HEK293 (cell line): Measurements from ENCODE around the gene SCAF1.
A peak's percentile ranks its signal among the peaks of the same experiment; 100 is the strongest.

Experiments
- OSR2 ChIP-seq: fragments of 450-650 bp; formaldehyde crosslinking; IDR thresholded peaks from 2 replicates; pipeline ENCODE4 v1.5.1; 2016; ENCODE audit warnings: missing biosample characterization, missing genetic modification characterization
- TRIM28 ChIP-seq: IDR thresholded peaks from 2 replicates; pipeline ENCODE4 v1.6.1; 2011; ENCODE audit warnings: low read length, control low read depth, borderline replicate concordance
- ZBTB17 ChIP-seq: fragments of 450-650 bp; formaldehyde crosslinking; IDR thresholded peaks from 2 replicates; pipeline ENCODE4 v1.5.1; 2016; ENCODE audit warnings: missing biosample characterization, missing genetic modification characterization
- ZBTB8A ChIP-seq: fragments of 450-650 bp; formaldehyde crosslinking; IDR thresholded peaks from 2 replicates; pipeline ENCODE4 v1.5.1; 2016; ENCODE audit warnings: missing biosample characterization, missing genetic modification characterization
- ZNF211 ChIP-seq: fragments of 450-650 bp; formaldehyde crosslinking; IDR thresholded peaks from 2 replicates; pipeline ENCODE4 v1.5.1; 2016; ENCODE audit warnings: low read depth, missing biosample characterization, missing genetic modification characterization
- ZNF266 ChIP-seq: fragments of 450-650 bp; formaldehyde crosslinking; IDR thresholded peaks from 2 replicates; pipeline ENCODE4 v1.5.1; 2016; ENCODE audit warnings: missing biosample characterization, missing genetic modification characterization, low read depth
- ZNF311 ChIP-seq: fragments of 450-650 bp; formaldehyde crosslinking; IDR thresholded peaks from 2 replicates; pipeline ENCODE4 v1.5.1; 2017; ENCODE audit warnings: missing biosample characterization, missing genetic modification characterization, borderline replicate concordance
- ZNF335 ChIP-seq: fragments of 450-650 bp; formaldehyde crosslinking; conservative IDR thresholded peaks from 2 replicates; pipeline ENCODE4 v1.5.1; 2016; ENCODE audit warnings: missing biosample characterization, missing genetic modification characterization
- ZNF394 ChIP-seq: fragments of 450-650 bp; formaldehyde crosslinking; IDR thresholded peaks from 2 replicates; pipeline ENCODE4 v1.5.1; 2016; ENCODE audit warnings: missing biosample characterization, missing genetic modification characterization, mild to moderate bottlenecking, moderate library complexity, borderline replicate concordance
- ZNF416 ChIP-seq: fragments of 450-650 bp; formaldehyde crosslinking; IDR thresholded peaks from 2 replicates; pipeline ENCODE4 v1.5.1; 2016; ENCODE audit warnings: missing biosample characterization, missing genetic modification characterization
- ZNF426 ChIP-seq: fragments of 450-650 bp; formaldehyde crosslinking; IDR thresholded peaks from 2 replicates; pipeline ENCODE4 v1.5.1; 2017; ENCODE audit warnings: missing biosample characterization, missing genetic modification characterization, mild to moderate bottlenecking, inconsistent platforms, moderate library complexity
- ZNF514 ChIP-seq: fragments of 450-650 bp; formaldehyde crosslinking; IDR thresholded peaks from 2 replicates; pipeline ENCODE4 v1.5.1; 2016; ENCODE audit warnings: missing biosample characterization, missing genetic modification characterization
- ZNF560 ChIP-seq: fragments of 450-650 bp; formaldehyde crosslinking; IDR thresholded peaks from 2 replicates; pipeline ENCODE4 v1.5.1; 2017; ENCODE audit warnings: missing biosample characterization, missing genetic modification characterization, borderline replicate concordance
- ZNF610 ChIP-seq: fragments of 450-650 bp; formaldehyde crosslinking; IDR thresholded peaks from 2 replicates; pipeline ENCODE4 v1.5.1; 2016; ENCODE audit warnings: missing biosample characterization, missing genetic modification characterization, borderline replicate concordance
- ZNF623 ChIP-seq: fragments of 450-650 bp; formaldehyde crosslinking; IDR thresholded peaks from 2 replicates; pipeline ENCODE4 v1.5.1; 2016; ENCODE audit warnings: missing biosample characterization, missing genetic modification characterization
- ZNF624 ChIP-seq: fragments of 450-650 bp; formaldehyde crosslinking; IDR thresholded peaks from 2 replicates; pipeline ENCODE4 v1.5.1; 2017; ENCODE audit warnings: missing biosample characterization, missing genetic modification characterization
- ZNF654 ChIP-seq: fragments of 450-650 bp; formaldehyde crosslinking; IDR thresholded peaks from 2 replicates; pipeline ENCODE4 v1.5.1; 2016; ENCODE audit warnings: low read depth, missing biosample characterization, missing genetic modification characterization
- ZNF664 ChIP-seq: fragments of 450-650 bp; formaldehyde crosslinking; IDR thresholded peaks from 2 replicates; pipeline ENCODE4 v1.5.1; 2016; ENCODE audit warnings: missing biosample characterization, missing genetic modification characterization
- ZNF701 ChIP-seq: fragments of 450-650 bp; formaldehyde crosslinking; IDR thresholded peaks from 2 replicates; pipeline ENCODE4 v1.5.1; 2016; ENCODE audit warnings: missing biosample characterization, missing genetic modification characterization
- ZNF785 ChIP-seq: fragments of 450-650 bp; formaldehyde crosslinking; IDR thresholded peaks from 2 replicates; pipeline ENCODE4 v1.5.1; 2016; ENCODE audit warnings: missing biosample characterization, missing genetic modification characterization
- TF ChIP-seq, protein P1 (sequence below): fragments of 450-650 bp; formaldehyde crosslinking; IDR thresholded peaks from 2 replicates; pipeline ENCODE4 v1.5.1; 2017; ENCODE audit warnings: missing biosample characterization, missing genetic modification characterization
- TF ChIP-seq, protein P2 (sequence below): fragments of 450-650 bp; formaldehyde crosslinking; IDR thresholded peaks from 2 replicates; pipeline ENCODE4 v1.5.1; 2016; ENCODE audit warnings: missing biosample characterization, missing genetic modification characterization
- TF ChIP-seq, protein P3 (sequence below): fragments of 450-650 bp; formaldehyde crosslinking; IDR thresholded peaks from 2 replicates; pipeline ENCODE4 v1.5.1; 2016; ENCODE audit warnings: missing biosample characterization, missing genetic modification characterization
- TF ChIP-seq, protein P4 (sequence below): fragments of 450-650 bp; formaldehyde crosslinking; IDR thresholded peaks from 2 replicates; pipeline ENCODE4 v1.5.1; 2016; ENCODE audit warnings: missing biosample characterization, missing genetic modification characterization
- TF ChIP-seq, protein P5 (sequence below): fragments of 450-650 bp; IDR thresholded peaks from 2 replicates; pipeline ENCODE4 v1.5.1; 2018; ENCODE audit warnings: missing biosample characterization, mild to moderate bottlenecking, missing genetic modification characterization
- TF ChIP-seq, protein P6 (sequence below): fragments of 450-650 bp; formaldehyde crosslinking; conservative IDR thresholded peaks from 2 replicates; pipeline ENCODE4 v1.5.1; 2016; ENCODE audit warnings: low read depth, missing biosample characterization, missing genetic modification characterization
- TF ChIP-seq, protein P7 (sequence below): fragments of 450-650 bp; formaldehyde crosslinking; optimal IDR thresholded peaks from 2 replicates; pipeline ENCODE3; 2016; ENCODE audit warnings: missing biosample characterization, mild to moderate bottlenecking, missing genetic modification characterization

The SCAF1 gene

DNA sequence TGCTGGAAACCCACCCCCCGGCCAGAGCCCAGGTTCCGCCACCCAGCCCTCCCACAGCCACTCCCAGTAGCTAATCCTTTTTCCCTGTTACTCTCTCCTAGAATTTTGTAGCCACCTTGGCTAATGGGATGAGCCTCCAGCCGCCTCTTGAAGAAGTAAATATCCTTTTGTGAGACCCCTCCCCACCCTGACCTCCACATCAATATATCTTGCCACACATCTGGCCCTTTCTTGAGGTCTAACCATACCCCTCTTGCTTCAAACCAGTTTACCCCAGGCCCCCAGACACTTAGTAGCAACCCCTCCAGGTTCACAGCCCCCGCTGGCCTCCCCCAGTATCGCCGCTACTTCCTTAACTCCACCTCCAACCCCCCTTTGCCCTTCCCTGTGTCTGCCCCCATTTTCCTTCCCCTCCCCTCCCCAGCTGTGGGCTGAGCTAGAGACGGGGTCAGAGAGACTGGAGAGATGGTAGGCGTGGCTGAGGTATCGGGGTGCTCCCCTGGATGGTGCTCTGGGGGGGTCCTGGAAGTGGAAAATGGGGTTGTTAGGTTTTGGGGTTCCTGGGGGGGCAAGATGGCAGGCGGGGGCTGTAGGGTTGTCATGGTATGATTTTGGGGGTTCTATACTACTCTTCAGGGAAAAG lies 37.9 kb downstream of the SCAF1 start (continued):
- TF ChIP-seq, protein P1, sequence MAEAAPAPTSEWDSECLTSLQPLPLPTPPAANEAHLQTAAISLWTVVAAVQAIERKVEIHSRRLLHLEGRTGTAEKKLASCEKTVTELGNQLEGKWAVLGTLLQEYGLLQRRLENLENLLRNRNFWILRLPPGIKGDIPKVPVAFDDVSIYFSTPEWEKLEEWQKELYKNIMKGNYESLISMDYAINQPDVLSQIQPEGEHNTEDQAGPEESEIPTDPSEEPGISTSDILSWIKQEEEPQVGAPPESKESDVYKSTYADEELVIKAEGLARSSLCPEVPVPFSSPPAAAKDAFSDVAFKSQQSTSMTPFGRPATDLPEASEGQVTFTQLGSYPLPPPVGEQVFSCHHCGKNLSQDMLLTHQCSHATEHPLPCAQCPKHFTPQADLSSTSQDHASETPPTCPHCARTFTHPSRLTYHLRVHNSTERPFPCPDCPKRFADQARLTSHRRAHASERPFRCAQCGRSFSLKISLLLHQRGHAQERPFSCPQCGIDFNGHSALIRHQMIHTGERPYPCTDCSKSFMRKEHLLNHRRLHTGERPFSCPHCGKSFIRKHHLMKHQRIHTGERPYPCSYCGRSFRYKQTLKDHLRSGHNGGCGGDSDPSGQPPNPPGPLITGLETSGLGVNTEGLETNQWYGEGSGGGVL (tag by site-specific recombination) = peak; percentile 34; the same call in 1 of the 2 replicates
- TF ChIP-seq ZNF560 (tag by site-specific recombination) (no peak), ZBTB17 (tag by site-specific recombination) (no peak), TRIM28 (no peak), ZNF426 (no peak), ZBTB8A (tag by site-specific recombination) (no peak), ZNF624 (tag by site-specific recombination) (no peak), ZNF335 (tag by site-specific recombination) (no peak), ZNF610 (tag by site-specific recombination) (no peak), ZNF664 (tag by site-specific recombination) (no peak), ZNF514 (tag by site-specific recombination) (no peak), ZNF623 (tag by site-specific recombination) (no peak), ZNF394 (tag by site-specific recombination) (peak; percentile 30; the same call in 1 of the 2 replicates), ZNF311 (tag by site-specific recombination) (no peak), ZNF785 (tag by site-specific recombination) (no peak), ZNF266 (tag by site-specific recombination) (no peak), ZNF654 (tag by site-specific recombination) (no peak), ZNF211 (no peak), OSR2 (tag by site-specific recombination) (0 out of 2 replicates have a peak, but pooled peaks have one; percentile 13), ZNF416 (tag by site-specific recombination) (no peak), ZNF701 (no peak)
- TF ChIP-seq, protein P2, sequence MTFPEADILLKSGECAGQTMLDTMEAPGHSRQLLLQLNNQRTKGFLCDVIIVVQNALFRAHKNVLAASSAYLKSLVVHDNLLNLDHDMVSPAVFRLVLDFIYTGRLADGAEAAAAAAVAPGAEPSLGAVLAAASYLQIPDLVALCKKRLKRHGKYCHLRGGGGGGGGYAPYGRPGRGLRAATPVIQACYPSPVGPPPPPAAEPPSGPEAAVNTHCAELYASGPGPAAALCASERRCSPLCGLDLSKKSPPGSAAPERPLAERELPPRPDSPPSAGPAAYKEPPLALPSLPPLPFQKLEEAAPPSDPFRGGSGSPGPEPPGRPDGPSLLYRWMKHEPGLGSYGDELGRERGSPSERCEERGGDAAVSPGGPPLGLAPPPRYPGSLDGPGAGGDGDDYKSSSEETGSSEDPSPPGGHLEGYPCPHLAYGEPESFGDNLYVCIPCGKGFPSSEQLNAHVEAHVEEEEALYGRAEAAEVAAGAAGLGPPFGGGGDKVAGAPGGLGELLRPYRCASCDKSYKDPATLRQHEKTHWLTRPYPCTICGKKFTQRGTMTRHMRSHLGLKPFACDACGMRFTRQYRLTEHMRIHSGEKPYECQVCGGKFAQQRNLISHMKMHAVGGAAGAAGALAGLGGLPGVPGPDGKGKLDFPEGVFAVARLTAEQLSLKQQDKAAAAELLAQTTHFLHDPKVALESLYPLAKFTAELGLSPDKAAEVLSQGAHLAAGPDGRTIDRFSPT (tag by site-specific recombination) = no peak
- TF ChIP-seq, protein P3, sequence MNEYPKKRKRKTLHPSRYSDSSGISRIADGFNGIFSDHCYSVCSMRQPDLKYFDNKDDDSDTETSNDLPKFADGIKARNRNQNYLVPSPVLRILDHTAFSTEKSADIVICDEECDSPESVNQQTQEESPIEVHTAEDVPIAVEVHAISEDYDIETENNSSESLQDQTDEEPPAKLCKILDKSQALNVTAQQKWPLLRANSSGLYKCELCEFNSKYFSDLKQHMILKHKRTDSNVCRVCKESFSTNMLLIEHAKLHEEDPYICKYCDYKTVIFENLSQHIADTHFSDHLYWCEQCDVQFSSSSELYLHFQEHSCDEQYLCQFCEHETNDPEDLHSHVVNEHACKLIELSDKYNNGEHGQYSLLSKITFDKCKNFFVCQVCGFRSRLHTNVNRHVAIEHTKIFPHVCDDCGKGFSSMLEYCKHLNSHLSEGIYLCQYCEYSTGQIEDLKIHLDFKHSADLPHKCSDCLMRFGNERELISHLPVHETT (tag by site-specific recombination) = no peak
- TF ChIP-seq, protein P4, sequence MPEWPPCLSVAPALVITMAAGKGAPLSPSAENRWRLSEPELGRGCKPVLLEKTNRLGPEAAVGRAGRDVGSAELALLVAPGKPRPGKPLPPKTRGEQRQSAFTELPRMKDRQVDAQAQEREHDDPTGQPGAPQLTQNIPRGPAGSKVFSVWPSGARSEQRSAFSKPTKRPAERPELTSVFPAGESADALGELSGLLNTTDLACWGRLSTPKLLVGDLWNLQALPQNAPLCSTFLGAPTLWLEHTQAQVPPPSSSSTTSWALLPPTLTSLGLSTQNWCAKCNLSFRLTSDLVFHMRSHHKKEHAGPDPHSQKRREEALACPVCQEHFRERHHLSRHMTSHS (tag by site-specific recombination) = no peak
- TF ChIP-seq, protein P5, sequence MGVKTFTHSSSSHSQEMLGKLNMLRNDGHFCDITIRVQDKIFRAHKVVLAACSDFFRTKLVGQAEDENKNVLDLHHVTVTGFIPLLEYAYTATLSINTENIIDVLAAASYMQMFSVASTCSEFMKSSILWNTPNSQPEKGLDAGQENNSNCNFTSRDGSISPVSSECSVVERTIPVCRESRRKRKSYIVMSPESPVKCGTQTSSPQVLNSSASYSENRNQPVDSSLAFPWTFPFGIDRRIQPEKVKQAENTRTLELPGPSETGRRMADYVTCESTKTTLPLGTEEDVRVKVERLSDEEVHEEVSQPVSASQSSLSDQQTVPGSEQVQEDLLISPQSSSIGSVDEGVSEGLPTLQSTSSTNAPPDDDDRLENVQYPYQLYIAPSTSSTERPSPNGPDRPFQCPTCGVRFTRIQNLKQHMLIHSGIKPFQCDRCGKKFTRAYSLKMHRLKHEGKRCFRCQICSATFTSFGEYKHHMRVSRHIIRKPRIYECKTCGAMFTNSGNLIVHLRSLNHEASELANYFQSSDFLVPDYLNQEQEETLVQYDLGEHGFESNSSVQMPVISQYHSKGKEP (tag by site-specific recombination) = no peak
- TF ChIP-seq, protein P6, sequence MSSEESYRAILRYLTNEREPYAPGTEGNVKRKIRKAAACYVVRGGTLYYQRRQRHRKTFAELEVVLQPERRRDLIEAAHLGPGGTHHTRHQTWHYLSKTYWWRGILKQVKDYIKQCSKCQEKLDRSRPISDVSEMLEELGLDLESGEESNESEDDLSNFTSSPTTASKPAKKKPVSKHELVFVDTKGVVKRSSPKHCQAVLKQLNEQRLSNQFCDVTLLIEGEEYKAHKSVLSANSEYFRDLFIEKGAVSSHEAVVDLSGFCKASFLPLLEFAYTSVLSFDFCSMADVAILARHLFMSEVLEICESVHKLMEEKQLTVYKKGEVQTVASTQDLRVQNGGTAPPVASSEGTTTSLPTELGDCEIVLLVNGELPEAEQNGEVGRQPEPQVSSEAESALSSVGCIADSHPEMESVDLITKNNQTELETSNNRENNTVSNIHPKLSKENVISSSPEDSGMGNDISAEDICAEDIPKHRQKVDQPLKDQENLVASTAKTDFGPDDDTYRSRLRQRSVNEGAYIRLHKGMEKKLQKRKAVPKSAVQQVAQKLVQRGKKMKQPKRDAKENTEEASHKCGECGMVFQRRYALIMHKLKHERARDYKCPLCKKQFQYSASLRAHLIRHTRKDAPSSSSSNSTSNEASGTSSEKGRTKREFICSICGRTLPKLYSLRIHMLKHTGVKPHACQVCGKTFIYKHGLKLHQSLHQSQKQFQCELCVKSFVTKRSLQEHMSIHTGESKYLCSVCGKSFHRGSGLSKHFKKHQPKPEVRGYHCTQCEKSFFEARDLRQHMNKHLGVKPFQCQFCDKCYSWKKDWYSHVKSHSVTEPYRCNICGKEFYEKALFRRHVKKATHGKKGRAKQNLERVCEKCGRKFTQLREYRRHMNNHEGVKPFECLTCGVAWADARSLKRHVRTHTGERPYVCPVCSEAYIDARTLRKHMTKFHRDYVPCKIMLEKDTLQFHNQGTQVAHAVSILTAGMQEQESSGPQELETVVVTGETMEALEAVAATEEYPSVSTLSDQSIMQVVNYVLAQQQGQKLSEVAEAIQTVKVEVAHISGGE (tag by site-specific recombination) = 0 out of 2 replicates have a peak, but pooled peaks have one; percentile 11
- TF ChIP-seq, protein P7, sequence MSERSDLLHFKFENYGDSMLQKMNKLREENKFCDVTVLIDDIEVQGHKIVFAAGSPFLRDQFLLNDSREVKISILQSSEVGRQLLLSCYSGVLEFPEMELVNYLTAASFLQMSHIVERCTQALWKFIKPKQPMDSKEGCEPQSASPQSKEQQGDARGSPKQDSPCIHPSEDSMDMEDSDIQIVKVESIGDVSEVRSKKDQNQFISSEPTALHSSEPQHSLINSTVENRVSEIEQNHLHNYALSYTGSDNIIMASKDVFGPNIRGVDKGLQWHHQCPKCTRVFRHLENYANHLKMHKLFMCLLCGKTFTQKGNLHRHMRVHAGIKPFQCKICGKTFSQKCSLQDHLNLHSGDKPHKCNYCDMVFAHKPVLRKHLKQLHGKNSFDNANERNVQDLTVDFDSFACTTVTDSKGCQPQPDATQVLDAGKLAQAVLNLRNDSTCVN (tag by site-specific recombination) = no peak
